H1 (cell line): ENCODE measurements around the gene JADE3. TPM values are rescaled to one million over a fixed set of nuclear protein-coding genes. Genes with fewer than 3 reads are reported as not detected.

Experiments used
- CTCF ChIA-PET: fragments of 300-600 bp; sonication (Branson Sonifier 250); formaldehyde crosslinking; loops from one replicate; lab custom pipeline; 2021; ENCODE audit not compliant: partially characterized antibody; lab: Charles Lee
- POLR2A ChIA-PET: fragments of 300-600 bp; sonication (Branson Sonifier 250); formaldehyde crosslinking; loops from one replicate; lab custom pipeline; 2021; ENCODE audit warnings: inconsistent platforms; ENCODE audit not compliant: partially characterized antibody; lab: Charles Lee
- DNase-seq, 2 experiments: peaks; one replicate each; pipeline versions ENCODE4 v3.0.0 to v3.0.0-alpha.2; 2010 to 2022; ENCODE audit warnings: low spot score in 2 of 2, low read depth in 1 of 2, mixed read lengths in 1 of 2
- FAIRE-seq: peaks from 2 replicates; lab custom pipeline; 2011; peaks lifted over from hg19 to GRCh38; lab: Jason Lieb, UNC
- H2AFZ ChIP-seq: 2 replicates; pipeline ENCODE4 v1.8.1; 2012; ENCODE audit warnings: low read length, inconsistent platforms
- H2AK5ac ChIP-seq: 2 replicates; pipeline ENCODE4 v1.6.1; 2013; ENCODE audit warnings: low read depth, low read length
- H2BK120ac ChIP-seq: replicated peaks from 2 replicates; pipeline ENCODE3; 2013; ENCODE audit warnings: low read depth, low read length, inconsistent platforms
- H2BK12ac ChIP-seq: 2 replicates; pipeline ENCODE4 v1.6.1; 2013; ENCODE audit warnings: low read depth, low read length
- H2BK15ac ChIP-seq: 2 replicates; pipeline ENCODE4 v1.6.1; 2013; ENCODE audit warnings: low read length
- H2BK20ac ChIP-seq: 2 replicates; pipeline ENCODE4 v1.6.1; 2013; ENCODE audit warnings: low read length
- H2BK5ac ChIP-seq: 2 replicates; pipeline ENCODE4 v1.6.1; 2013; ENCODE audit warnings: low read depth, low read length
- H3K14ac ChIP-seq: 2 replicates; pipeline ENCODE4 v1.6.1; 2013; ENCODE audit warnings: inconsistent platforms; ENCODE audit not compliant: insufficient read length
- H3K18ac ChIP-seq: 2 replicates; pipeline ENCODE4 v1.6.1; 2013; ENCODE audit warnings: low read length; ENCODE audit errors: extremely low read depth
- H3K23ac ChIP-seq: 2 replicates; pipeline ENCODE4 v1.6.1; 2013; ENCODE audit warnings: inconsistent platforms; ENCODE audit not compliant: insufficient read length
- H3K23me2 ChIP-seq: 2 replicates; pipeline ENCODE4 v1.6.1; 2013; ENCODE audit warnings: low read depth, low read length
- H3K27ac ChIP-seq: 2 replicates; pipeline ENCODE4 v1.6.1; 2011; ENCODE audit warnings: low read depth, low read length, inconsistent platforms
- H3K27me3 ChIP-seq, 4 experiments: replicated peaks in 1 of 4; 1 replicate in 1 of 4; 2 replicates in 3 of 4; pipeline versions ENCODE4 v1.6.1 to v1.8.1; 2011 to 2013; ENCODE audit warnings: low read length in 3 of 4, mild to moderate bottlenecking in 3 of 4, inconsistent platforms in 2 of 4, mixed read lengths in 2 of 4, moderate library complexity in 1 of 4; ENCODE audit not compliant: control insufficient read depth in 3 of 4, insufficient read depth in 3 of 4; ENCODE audit errors: extremely low read depth in 1 of 4
- H3K36me3 ChIP-seq, 4 experiments: 2 replicates each; pipeline versions ENCODE4 v1.6.1 to v1.8.1; 2011 to 2013; ENCODE audit warnings: mild to moderate bottlenecking in 4 of 4, low read length in 3 of 4, moderate library complexity in 2 of 4, control low read depth in 1 of 4, inconsistent platforms in 1 of 4; ENCODE audit not compliant: insufficient read depth in 4 of 4, control insufficient read depth in 2 of 4
- H3K4ac ChIP-seq: replicated peaks from 2 replicates; pipeline ENCODE3; 2013; ENCODE audit warnings: low read length, low read depth, mixed read lengths, inconsistent platforms; ENCODE audit not compliant: insufficient read length
- H3K4me1 ChIP-seq, 4 experiments: replicated peaks in 1 of 4; 1 replicate in 1 of 4; 2 replicates in 3 of 4; pipeline versions ENCODE4 v1.6.1 to v1.8.1; 2011 to 2013; ENCODE audit warnings: low read length in 3 of 4, inconsistent platforms in 2 of 4, mixed read lengths in 1 of 4; ENCODE audit not compliant: insufficient read depth in 4 of 4, control insufficient read depth in 3 of 4
- H3K4me2 ChIP-seq, 2 experiments: 2 replicates each; pipeline versions ENCODE4 v1.6.1 to v1.8.1; 2011 to 2013; ENCODE audit warnings: low read depth in 2 of 2, low read length in 2 of 2, control low read depth in 1 of 2, inconsistent platforms in 1 of 2, mild to moderate bottlenecking in 1 of 2; ENCODE audit not compliant: insufficient read depth in 1 of 2
- H3K4me3 ChIP-seq, 4 experiments: fragments of 200-600, 300-600 bp in 1 of 4; sonication (generic), shearing (Covaris generic), sonication (Bioruptor Twin) in 1 of 4; 2 replicates each; pipeline versions ENCODE4 v1.5.1 to v1.8.1; 2011 to 2016; ENCODE audit warnings: low read length in 4 of 4, low read depth in 3 of 4, control low read depth in 2 of 4, inconsistent platforms in 2 of 4, mild to moderate bottlenecking in 2 of 4, mixed read lengths in 1 of 4, moderate library complexity in 1 of 4; ENCODE audit not compliant: insufficient read depth in 2 of 4; ENCODE audit errors: extremely low read depth in 1 of 4
- H3K56ac ChIP-seq: replicated peaks from 2 replicates; pipeline ENCODE3; 2013; ENCODE audit warnings: low read depth, mild to moderate bottlenecking, mixed read lengths, low read length, inconsistent platforms; ENCODE audit not compliant: insufficient read length
- H3K79me1 ChIP-seq: 2 replicates; pipeline ENCODE4 v1.6.1; 2013; ENCODE audit warnings: low read depth, low read length, control low read depth
- H3K79me2 ChIP-seq, 2 experiments: 2 replicates each; pipeline versions ENCODE4 v1.6.1 to v1.8.1; 2012 to 2013; ENCODE audit warnings: low read length in 2 of 2, mild to moderate bottlenecking in 2 of 2, inconsistent platforms in 1 of 2; ENCODE audit not compliant: insufficient read depth in 2 of 2, control insufficient read depth in 1 of 2
- H3K9ac ChIP-seq, 4 experiments: replicated peaks in 1 of 4; 1 replicate in 1 of 4; 2 replicates in 3 of 4; pipeline versions ENCODE4 v1.6.1 to v1.8.1; 2011 to 2013; ENCODE audit warnings: low read depth in 3 of 4, low read length in 3 of 4, control low read depth in 2 of 4, mild to moderate bottlenecking in 2 of 4, moderate library complexity in 2 of 4, inconsistent platforms in 1 of 4; ENCODE audit errors: extremely low read depth in 1 of 4
- H3K9me3 ChIP-seq, 2 experiments: 2 replicates each; pipeline versions ENCODE4 v1.6.1 to v1.8.1; 2012 to 2013; ENCODE audit warnings: mild to moderate bottlenecking in 2 of 2, moderate library complexity in 2 of 2, control low read depth in 1 of 2, inconsistent platforms in 1 of 2, low read depth in 1 of 2, low read length in 1 of 2, mixed read lengths in 1 of 2; ENCODE audit not compliant: insufficient read depth in 2 of 2
- H4K20me1 ChIP-seq, 2 experiments: replicated peaks in 1 of 2; 2 replicates each; pipeline versions ENCODE3 to v1.8.1; 2011 to 2013; ENCODE audit warnings: inconsistent platforms in 2 of 2, low read length in 2 of 2, mild to moderate bottlenecking in 1 of 2; ENCODE audit not compliant: insufficient read depth in 2 of 2, control insufficient read depth in 1 of 2
- H4K5ac ChIP-seq: 2 replicates; pipeline ENCODE4 v1.6.1; 2013; ENCODE audit warnings: low read length, low read depth, mixed read lengths, inconsistent platforms; ENCODE audit not compliant: insufficient read length
- H4K8ac ChIP-seq: 2 replicates; pipeline ENCODE4 v1.8.0; 2013; ENCODE audit warnings: mild to moderate bottlenecking, moderate library complexity, low read length, inconsistent platforms; ENCODE audit not compliant: insufficient read depth; ENCODE audit errors: extremely low read depth
- H4K91ac ChIP-seq: replicated peaks from 2 replicates; pipeline ENCODE3; 2013; ENCODE audit warnings: low read length, mixed read lengths, inconsistent platforms; ENCODE audit not compliant: insufficient read length
- BCL11A ChIP-seq, 2 experiments: IDR thresholded peaks; one replicate each; pipeline ENCODE4 v1.6.1; 2011; ENCODE audit warnings: low read depth in 2 of 2, low read length in 2 of 2, mild to moderate bottlenecking in 2 of 2
- BRCA1 ChIP-seq: IDR thresholded peaks from 2 replicates; pipeline ENCODE4 v1.6.1; 2012; ENCODE audit warnings: low read depth, low read length, improper control_type of control experiment
- CHD1 ChIP-seq: IDR thresholded peaks from 2 replicates; pipeline ENCODE4 v1.6.1; 2012; ENCODE audit warnings: low read depth, low read length, improper control_type of control experiment
- EZH2 ChIP-seq: fragments of 200-600 bp; sonication (generic); IDR thresholded peaks from 2 replicates; pipeline ENCODE4 v1.7.1; 2012; ENCODE audit warnings: low read depth, mild to moderate bottlenecking, moderate library complexity, low read length, inconsistent platforms; ENCODE audit not compliant: severe bottlenecking
- FOSL1 ChIP-seq: IDR thresholded peaks from 2 replicates; pipeline ENCODE4 v1.6.1; 2011; ENCODE audit warnings: mild to moderate bottlenecking, low read depth, low read length, moderate library complexity; ENCODE audit not compliant: insufficient read depth
- KDM4A ChIP-seq: IDR thresholded peaks from one replicate; pipeline ENCODE4 v1.7.1; 2012; ENCODE audit warnings: low read depth, mild to moderate bottlenecking, moderate library complexity, low read length, inconsistent platforms; ENCODE audit not compliant: severe bottlenecking
- NANOG ChIP-seq: IDR thresholded peaks from 2 replicates; pipeline ENCODE4 v1.6.1; 2011; ENCODE audit warnings: low read length, low read depth, mild to moderate bottlenecking, inconsistent platforms; ENCODE audit not compliant: insufficient read depth, poor library complexity, severe bottlenecking
- POLR2A ChIP-seq, 2 experiments: IDR thresholded peaks; 1 replicate in 1 of 2; 2 replicates in 1 of 2; pipeline ENCODE4 v1.6.1; 2011; ENCODE audit warnings: low read depth in 2 of 2, low read length in 2 of 2, mild to moderate bottlenecking in 2 of 2; ENCODE audit errors: control extremely low read depth in 1 of 2
- POU5F1 ChIP-seq: IDR thresholded peaks from 2 replicates; pipeline ENCODE4 v1.6.1; 2011; ENCODE audit warnings: low read depth, mild to moderate bottlenecking, low read length, moderate library complexity
- RAD21 ChIP-seq, 2 experiments: IDR thresholded peaks in 1 of 2; conservative IDR thresholded peaks in 1 of 2; 2 replicates each; pipeline ENCODE4 v1.6.1; 2011; ENCODE audit warnings: low read depth in 2 of 2, low read length in 2 of 2, improper control_type of control experiment in 1 of 2, inconsistent platforms in 1 of 2, mild to moderate bottlenecking in 1 of 2, moderate library complexity in 1 of 2
- SIN3A ChIP-seq, 2 experiments: IDR thresholded peaks in 1 of 2; conservative IDR thresholded peaks in 1 of 2; 2 replicates each; pipeline ENCODE4 v1.6.1; 2011 to 2012; ENCODE audit warnings: low read length in 2 of 2, improper control_type of control experiment in 1 of 2, low read depth in 1 of 2, mild to moderate bottlenecking in 1 of 2
- WGBS, 2 experiments: shearing (Covaris generic) in 1 of 2; methylation state at CpG; one replicate each; pipeline versions ENCODE4 v1.1.6 to v1.1.7; 2013 to 2015; ENCODE audit warnings: low lambda C conversion rate in 2 of 2, mixed read lengths in 2 of 2, inconsistent platforms in 1 of 2, low coverage in 1 of 2, missing lambda C conversion rate in 1 of 2; ENCODE audit not compliant: insufficient replicate concordance in 2 of 2, insufficient coverage in 1 of 2, insufficient read length in 1 of 2; ENCODE audit errors: extremely low coverage in 1 of 2, missing lambda C conversion rate in 1 of 2; 5-methylcytosine and 5-hydroxymethylcytosine counted together
- polyA plus RNA-seq, 7 experiments: library from polyadenylated mRNA; depleted of rRNA in 3 of 7; stranded (reverse) in 5 of 7; unstranded in 2 of 7; fragments of >200 nt in 5 of 7; fragments of 200-250 nt in 2 of 7; gene quantifications; 1 replicate in 5 of 7; 2 replicates in 1 of 7; 4 replicates in 1 of 7; pipeline versions ENCODE4 v1.2.1 to v1.2.3, GENCODE V29; 2011 to 2013; ENCODE audit warnings: missing spikeins in 2 of 7, mixed read lengths in 2 of 7
- total RNA-seq: library from RNA; stranded (reverse); fragmentation: NEBNext Ultra II Directional; extraction: Animal tissue kit (Norgen Biotek cat#: 25700); gene quantifications from 2 replicates; pipeline ENCODE4 v1.2.1, GENCODE V29; 2021

Gene JADE3
- total and polyA plus RNA-seq, 2 of the 8 experiments (the other 6 are each of a cell fraction or from before 2014, with no cell fraction given): 6.9 to 21.5 TPM

GRCh38 chrX:47047989-47048388 lies 135.8 kb downstream of the JADE3 start:
- no peak overlapping the region for H3K9ac ChIP-seq
- H3K79me1 ChIP-seq: no peaks in the 10 kb centered on the region
- no peaks in the 10 kb centered on the region for H3K9me3 ChIP-seq
- H3K27me3 ChIP-seq: no peaks in the 10 kb centered on the region
- no peak overlapping the region for H4K5ac ChIP-seq
- no peaks in the 10 kb centered on the region for H3K79me2 ChIP-seq
- H3K23ac ChIP-seq: no peak overlapping the region
- H2BK5ac ChIP-seq: no peak overlapping the region
- H3K36me3 ChIP-seq: peaks cover 0 to 2% (median 0%) of the 10 kb centered on the region in 4 experiments; a peak in 1 of 8 replicates
- no peak overlapping the region for H2AK5ac ChIP-seq
- H4K8ac ChIP-seq: no peak overlapping the region
- FAIRE-seq: no peak
- no peak overlapping the region for H2AFZ ChIP-seq
- H3K27ac ChIP-seq: no peak overlapping the region
- no peak for DNase-seq
- H2BK15ac ChIP-seq: no peak overlapping the region
- H2BK20ac ChIP-seq: no peak overlapping the region
- H2BK120ac ChIP-seq: no peak overlapping the region
- H3K18ac ChIP-seq: no peak overlapping the region
- H3K4me3 ChIP-seq: no peak overlapping the region
- WGBS, 2 experiments: 78% methylated on average over 3 of the region's 5 CpGs; no CpG with 5 or more reads in 1 of the 2 experiments
- H4K20me1 ChIP-seq: no peaks in the 10 kb centered on the region
- H2BK12ac ChIP-seq: no peak overlapping the region
- ChIA-PET CTCF (no interaction called here), POLR2A (no interaction called here)
- H3K4me1 ChIP-seq: no peaks in the 10 kb centered on the region
- no peak overlapping the region for H3K56ac ChIP-seq
- no peak overlapping the region for H3K4ac ChIP-seq
- H3K4me2 ChIP-seq: no peak overlapping the region
- H3K14ac ChIP-seq: no peak overlapping the region
- no peak overlapping the region for H4K91ac ChIP-seq
- H3K23me2 ChIP-seq: no peaks in the 10 kb centered on the region
- TF ChIP-seq RAD21 (IDR thresholded peaks at IDR 0.05 in 1 of 2, conservative IDR thresholded peaks at IDR 0.05 in 1 of 2; ENCODE audit: low read depth in 2 of 2, low read length in 2 of 2) (no peak), NANOG (no peak), SIN3A (conservative IDR thresholded peaks at IDR 0.05 in 1 of 2, IDR thresholded peaks at IDR 0.05 in 1 of 2; ENCODE audit: low read depth in 1 of 2, low read length in 2 of 2) (no peak), BRCA1 (no peak), EZH2 (no peak), KDM4A (no peak), POLR2A (IDR thresholded peaks at IDR 0.05; ENCODE audit: control extremely low read depth in 1 of 2, low read depth in 2 of 2, low read length in 2 of 2) (no peak), POU5F1 (no peak), FOSL1 (no peak), BCL11A (IDR thresholded peaks at IDR 0.05; ENCODE audit: low read depth in 2 of 2, low read length in 2 of 2) (no peak), CHD1 (no peak)
